PC-9 (cell line): ENCODE data around the gene MGLL. TPM values are rescaled to one million over a fixed set of nuclear protein-coding genes. Genes with fewer than 3 reads are reported as not detected.

Experiments used
- BruUV-seq: library from RNA; stranded (reverse); fragments of 400-500 nt; replicated peaks from 2 replicates; lab custom pipeline; 2021; lab: Mats Ljungman, UMichigan
- CTCF ChIA-PET: fragments of 300-600 bp; sonication (Branson Sonifier 250); formaldehyde crosslinking; loops from one replicate; lab custom pipeline; 2022; ENCODE audit warnings: antibody characterized with exemption; lab: Charles Lee
- POLR2A ChIA-PET: fragments of 300-600 bp; sonication (Branson Sonifier 250); formaldehyde crosslinking; loops from one replicate; lab custom pipeline; 2022; ENCODE audit warnings: antibody characterized with exemption; ENCODE audit not compliant: unreplicated experiment; lab: Charles Lee
- DNase-seq, 2 experiments: peaks; one replicate each; pipeline versions ENCODE4 v3.0.0 to v3.0.0-alpha.2; 2015 to 2022; ENCODE audit warnings: mixed read lengths in 1 of 2
- H2AFZ ChIP-seq: fragments of 200-600 bp; sonication (generic); 2 replicates; pipeline ENCODE4 v1.8.1; 2017; ENCODE audit warnings: antibody characterized with exemption
- H3F3A ChIP-seq: fragments of 200-600 bp; sonication (generic); 2 replicates; pipeline ENCODE4 v1.8.1; 2017; ENCODE audit warnings: antibody characterized with exemption, mild to moderate bottlenecking, low read depth; ENCODE audit not compliant: insufficient read depth
- H3K27ac ChIP-seq: fragments of 200-600 bp; sonication (generic); 2 replicates; pipeline ENCODE4 v1.6.1; 2016; ENCODE audit warnings: mixed run types
- H3K27me3 ChIP-seq: fragments of 200-600 bp; sonication (generic); 2 replicates; pipeline ENCODE4 v1.6.1; 2016; ENCODE audit warnings: low read depth, mixed run types; ENCODE audit not compliant: insufficient read depth
- H3K36me3 ChIP-seq: fragments of 200-600 bp; sonication (generic); 2 replicates; pipeline ENCODE4 v1.6.1; 2016; ENCODE audit warnings: low read depth, mixed run types
- H3K4me1 ChIP-seq: fragments of 200-600 bp; sonication (generic); replicated peaks from 2 replicates; pipeline ENCODE4 v1.6.1; 2016; ENCODE audit warnings: mixed run types; ENCODE audit not compliant: insufficient read depth
- H3K4me2 ChIP-seq: fragments of 200-600 bp; sonication (generic); 2 replicates; pipeline ENCODE4 v1.6.1; 2017; ENCODE audit warnings: mixed run types
- H3K4me3 ChIP-seq: fragments of 200-600 bp; sonication (generic); 2 replicates; pipeline ENCODE4 v1.6.1; 2016; ENCODE audit warnings: mixed run types
- H3K79me2 ChIP-seq: fragments of 200-600 bp; sonication (generic); 2 replicates; pipeline ENCODE4 v1.6.1; 2017; ENCODE audit warnings: low read depth, mixed run types
- H3K9me2 ChIP-seq: fragments of 200-600 bp; sonication (generic); 2 replicates; pipeline ENCODE4 v1.8.1; 2017; ENCODE audit warnings: mild to moderate bottlenecking; ENCODE audit not compliant: insufficient read depth
- H3K9me3 ChIP-seq: fragments of 200-600 bp; sonication (generic); 2 replicates; pipeline ENCODE4 v1.8.1; 2016; ENCODE audit warnings: low read depth; ENCODE audit not compliant: insufficient read depth
- H4K20me1 ChIP-seq: fragments of 200-600 bp; sonication (generic); 2 replicates; pipeline ENCODE4 v1.8.1; 2017; ENCODE audit not compliant: insufficient read depth
- EZH2 ChIP-seq: fragments of 200-600 bp; sonication (generic); IDR thresholded peaks from 2 replicates; pipeline ENCODE4 v1.8.0; 2017; ENCODE audit warnings: antibody characterized with exemption, low read depth
- intact Hi-C: fragments of 100-400 bp; cut with micrococcal nuclease; formaldehyde crosslinking; loops from one replicate; pipeline ENCODE4 v1.10.0; 2022; ENCODE audit not compliant: unreplicated experiment
- total RNA-seq: library from RNA; stranded (reverse); gene quantifications from 2 replicates; pipeline ENCODE4 v1.2.3, GENCODE V29; 2021
- TF ChIP-seq, protein P1 (sequence below): fragments of 200-600 bp; sonication (generic); conservative IDR thresholded peaks from 2 replicates; pipeline ENCODE4 v1.6.1; 2017; ENCODE audit warnings: mixed run types, antibody characterized with exemption, mild to moderate bottlenecking, moderate library complexity

MGLL gene
- total RNA-seq, 1 experiment from 2014 or later = 30.7 TPM

DNA sequence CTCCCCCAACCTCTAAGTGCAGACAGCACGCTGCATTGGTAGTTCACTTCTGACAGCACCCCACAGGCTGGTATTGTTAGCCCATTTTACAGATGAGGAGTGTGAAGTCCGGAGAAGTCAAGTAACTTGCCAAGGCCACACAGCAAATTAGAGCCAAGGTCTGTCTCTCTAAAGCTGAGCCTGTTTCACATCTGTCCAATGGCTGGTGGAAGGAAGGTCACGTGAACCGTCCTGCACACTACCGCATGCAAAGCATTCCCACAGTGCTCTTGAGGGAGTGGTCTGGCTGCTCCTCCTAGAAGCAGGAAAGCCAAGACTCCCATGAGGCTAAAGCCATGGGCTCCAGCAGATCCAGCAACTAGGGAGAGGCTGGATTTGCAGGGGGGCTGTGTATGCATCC lies 50.0 kb downstream of the MGLL start:
- Histone ChIP-seq H3K9me3 (peaks cover 7% of the 10 kb centered on the region; the same call in 1 of the 2 replicates), H3K4me3 (no peak overlapping the region), H2AFZ (no peak overlapping the region), H4K20me1 (no peaks in the 10 kb centered on the region), H3K27me3 (no peaks in the 10 kb centered on the region), H3F3A (peaks cover 21% of the 10 kb centered on the region), H3K4me2 (no peak overlapping the region), H3K27ac (no peak overlapping the region), H3K4me1 (peaks cover 36% of the 10 kb centered on the region), H3K79me2 (no peaks in the 10 kb centered on the region), H3K9me2 (no peaks in the 10 kb centered on the region), H3K36me3 (no peaks in the 10 kb centered on the region)
- POLR2A ChIA-PET = no interaction called here
- CTCF ChIA-PET = no interaction called here
- no peak for TF ChIP-seq EZH2
- TF ChIP-seq, protein P1, sequence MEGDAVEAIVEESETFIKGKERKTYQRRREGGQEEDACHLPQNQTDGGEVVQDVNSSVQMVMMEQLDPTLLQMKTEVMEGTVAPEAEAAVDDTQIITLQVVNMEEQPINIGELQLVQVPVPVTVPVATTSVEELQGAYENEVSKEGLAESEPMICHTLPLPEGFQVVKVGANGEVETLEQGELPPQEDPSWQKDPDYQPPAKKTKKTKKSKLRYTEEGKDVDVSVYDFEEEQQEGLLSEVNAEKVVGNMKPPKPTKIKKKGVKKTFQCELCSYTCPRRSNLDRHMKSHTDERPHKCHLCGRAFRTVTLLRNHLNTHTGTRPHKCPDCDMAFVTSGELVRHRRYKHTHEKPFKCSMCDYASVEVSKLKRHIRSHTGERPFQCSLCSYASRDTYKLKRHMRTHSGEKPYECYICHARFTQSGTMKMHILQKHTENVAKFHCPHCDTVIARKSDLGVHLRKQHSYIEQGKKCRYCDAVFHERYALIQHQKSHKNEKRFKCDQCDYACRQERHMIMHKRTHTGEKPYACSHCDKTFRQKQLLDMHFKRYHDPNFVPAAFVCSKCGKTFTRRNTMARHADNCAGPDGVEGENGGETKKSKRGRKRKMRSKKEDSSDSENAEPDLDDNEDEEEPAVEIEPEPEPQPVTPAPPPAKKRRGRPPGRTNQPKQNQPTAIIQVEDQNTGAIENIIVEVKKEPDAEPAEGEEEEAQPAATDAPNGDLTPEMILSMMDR = no peak
- no TSS peak for BruUV-seq
- intact Hi-C loops = no loop called here
- no peak for DNase-seq

DNA sequence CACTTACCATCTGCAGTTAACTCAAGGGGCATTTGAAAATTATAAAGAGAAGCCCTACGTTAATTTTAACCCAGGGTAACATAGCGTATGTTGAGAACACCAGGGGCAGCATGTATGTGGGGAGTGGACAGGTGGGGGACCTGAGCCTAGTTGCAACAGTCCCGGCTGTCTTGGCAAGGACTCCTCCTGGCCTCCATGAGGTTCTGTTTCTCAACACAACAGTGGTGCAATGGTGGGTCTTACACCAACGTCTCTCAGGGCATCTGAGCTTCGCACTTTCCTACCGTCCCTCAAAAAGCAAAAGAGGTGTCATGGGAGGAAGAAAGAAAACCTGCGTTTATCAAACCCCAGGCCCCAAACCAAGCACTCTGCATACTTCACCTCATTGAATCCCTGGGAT lies 50.6 kb downstream of the MGLL start:
- H3K4me2 ChIP-seq = no peak overlapping the region
- CTCF ChIA-PET = no interaction called here
- no peaks in the 10 kb centered on the region for H4K20me1 ChIP-seq
- intact Hi-C loops = no loop called here
- peaks cover 9% of the 10 kb centered on the region; the same call in 1 of the 2 replicates for H3K9me3 ChIP-seq
- TF ChIP-seq EZH2 = no peak
- TF ChIP-seq, protein P1 = no peak
- BruUV-seq = no TSS peak
- peaks cover 36% of the 10 kb centered on the region for H3K4me1 ChIP-seq
- H2AFZ ChIP-seq = no peak overlapping the region
- no peaks in the 10 kb centered on the region for H3K9me2 ChIP-seq
- no peak overlapping the region for H3K27ac ChIP-seq
- peaks cover 24% of the 10 kb centered on the region for H3F3A ChIP-seq
- H3K36me3 ChIP-seq = 0 out of 2 replicates have a peak, but pooled peaks cover under 1% of the 10 kb centered on the region
- no peak overlapping the region for H3K4me3 ChIP-seq
- POLR2A ChIA-PET = no interaction called here
- H3K79me2 ChIP-seq = no peaks in the 10 kb centered on the region
- no peak for DNase-seq
- no peaks in the 10 kb centered on the region for H3K27me3 ChIP-seq

DNA sequence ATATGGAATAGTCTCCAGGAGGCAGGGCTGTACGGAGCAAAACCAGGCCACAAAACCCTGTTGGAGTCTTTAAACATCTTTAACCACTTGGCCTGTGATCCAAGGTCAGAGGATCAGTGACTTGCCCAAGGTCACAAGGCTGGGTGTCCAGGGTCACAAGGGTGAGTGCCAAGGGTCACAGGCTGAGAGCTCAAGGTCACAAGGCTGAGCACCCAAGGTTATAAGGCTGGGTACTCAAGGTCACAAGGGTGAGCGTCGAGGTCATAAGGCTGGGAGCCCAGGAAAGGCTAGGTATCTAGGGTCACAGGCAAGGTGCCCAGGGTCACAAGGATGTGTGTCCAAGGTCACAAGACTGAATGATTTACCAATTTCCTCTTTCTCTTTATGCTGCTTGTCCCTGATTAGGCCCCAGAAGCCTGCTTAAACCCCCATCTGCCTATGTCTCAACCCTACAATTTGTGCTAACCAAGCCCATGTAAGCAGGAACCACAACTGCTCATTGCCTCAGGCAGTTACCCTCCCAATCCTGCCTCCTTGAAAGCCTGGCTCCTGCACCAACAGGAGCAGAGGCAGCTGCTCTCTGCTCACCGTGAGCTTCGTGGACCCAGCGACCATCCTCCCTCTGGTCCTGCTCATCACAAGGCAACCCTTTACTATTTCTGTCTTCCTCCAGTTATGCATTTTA lies 51.5 kb downstream of the MGLL start:
- Histone ChIP-seq H3K79me2 (no peaks in the 10 kb centered on the region), H4K20me1 (no peaks in the 10 kb centered on the region), H3F3A (peaks cover 24% of the 10 kb centered on the region), H3K36me3 (0 out of 2 replicates have a peak, but pooled peaks cover 4% of the 10 kb centered on the region), H3K27me3 (no peaks in the 10 kb centered on the region), H3K27ac (no peak overlapping the region), H2AFZ (no peak overlapping the region), H3K4me2 (no peak overlapping the region), H3K4me1 (peaks cover 36% of the 10 kb centered on the region), H3K9me3 (peaks cover 9% of the 10 kb centered on the region; the same call in 1 of the 2 replicates), H3K9me2 (no peaks in the 10 kb centered on the region), H3K4me3 (no peak overlapping the region)
- ChIA-PET POLR2A (no interaction called here), CTCF (no interaction called here)
- no peak for TF ChIP-seq EZH2
- TF ChIP-seq, protein P1 = no peak
- intact Hi-C loops = no loop called here
- DNase-seq = no peak
- BruUV-seq = no TSS peak
